ENCODE measurements around the gene ZNF665.
"Not testable (repeated sequence)": the region's sequence is repeated elsewhere in the genome, so short reads cannot be mapped to it uniquely, and the experiment has no call there.

ZNF665 gene

GRCh38 chr19:53193535-53194222, 521 bp upstream of the ZNF665 start:
- FAIRE-seq: no peak
- no peak for DNase-seq (ENCODE audit: insufficient read length, low spot score)
- TF ChIP-seq POU2F2 (IDR thresholded peaks at IDR 0.05; ENCODE audit: low read depth, low read length): no peak

- FAIRE-seq (no peak), DNase-seq (ENCODE audit: insufficient read length, low spot score) (no peak)
- TF ChIP-seq PAX5 (IDR thresholded peaks at IDR 0.05; ENCODE audit: insufficient read depth, low read length, severe bottlenecking) (no peak), TAF1 (IDR thresholded peaks at IDR 0.05; ENCODE audit: low read depth, low read length) (no peak)
Measured at GRCh38 chr19:53190253-53190652, 2.9 kb downstream of the ZNF665 start.

- not testable (repeated sequence) for DNase-seq (ENCODE audit: insufficient read length, low spot score); FAIRE-seq
Measured at GRCh38 chr19:53189691-53190198, 3.4 kb downstream of the ZNF665 start.

- FAIRE-seq; DNase-seq (ENCODE audit: insufficient read length, low spot score): not testable (repeated sequence)
Measured at GRCh38 chr19:53185155-53185882, 7.8 kb downstream of the ZNF665 start.

- FAIRE-seq: no peak
Measured at GRCh38 chr19:53183146-53183764, 9.9 kb downstream of the ZNF665 start.

GRCh38 chr19:53182202-53182601, 11.0 kb downstream of the ZNF665 start:
- FAIRE-seq (no peak), DNase-seq (ENCODE audit: insufficient read length, low spot score) (no peak)
- TF ChIP-seq POLR2A (IDR thresholded peaks at IDR 0.05; ENCODE audit: low read depth, low read length): no peak
- TF ChIP-seq POU2F2 (IDR thresholded peaks at IDR 0.05; ENCODE audit: low read depth, low read length): no peak
- TF ChIP-seq SPI1 (IDR thresholded peaks at IDR 0.05; ENCODE audit: low read depth, low read length): no peak
- no peak for TF ChIP-seq POLR2AphosphoS5 (IDR thresholded peaks at IDR 0.05; ENCODE audit: low read depth, low read length)
- no peak for TF ChIP-seq PAX5 (IDR thresholded peaks at IDR 0.05; ENCODE audit: insufficient read depth, low read length, severe bottlenecking)
- TF ChIP-seq TAF1 (IDR thresholded peaks at IDR 0.05; ENCODE audit: low read depth, low read length): no peak

More at GRCh38 chr19:53183146-53183764, 9.9 kb downstream of the ZNF665 start:
- no peak for TF ChIP-seq POLR2AphosphoS5 (IDR thresholded peaks at IDR 0.05; ENCODE audit: low read depth, low read length)
- no peak for TF ChIP-seq PAX5 (IDR thresholded peaks at IDR 0.05; ENCODE audit: insufficient read depth, low read length, severe bottlenecking)
- no peak for TF ChIP-seq POU2F2 (IDR thresholded peaks at IDR 0.05; ENCODE audit: low read depth, low read length)
- no peak for TF ChIP-seq TAF1 (IDR thresholded peaks at IDR 0.05; ENCODE audit: low read depth, low read length)
- no peak for TF ChIP-seq POLR2A (IDR thresholded peaks at IDR 0.05; ENCODE audit: low read depth, low read length)
- no peak for TF ChIP-seq SPI1 (IDR thresholded peaks at IDR 0.05; ENCODE audit: low read depth, low read length)
- DNase-seq (ENCODE audit: insufficient read length, low spot score): no peak

- DNase-seq (ENCODE audit: insufficient read length, low spot score): no peak
- TF ChIP-seq PAX5 (IDR thresholded peaks at IDR 0.05; ENCODE audit: insufficient read depth, low read length, severe bottlenecking) (no peak), POLR2A (IDR thresholded peaks at IDR 0.05; ENCODE audit: low read depth, low read length) (no peak), POLR2AphosphoS5 (IDR thresholded peaks at IDR 0.05; ENCODE audit: low read depth, low read length) (no peak), TAF1 (IDR thresholded peaks at IDR 0.05; ENCODE audit: low read depth, low read length) (no peak), POU2F2 (IDR thresholded peaks at IDR 0.05; ENCODE audit: low read depth, low read length) (no peak), SPI1 (IDR thresholded peaks at IDR 0.05; ENCODE audit: low read depth, low read length) (no peak)
- no peak for FAIRE-seq
Measured at GRCh38 chr19:53177986-53178385, 15.2 kb downstream of the ZNF665 start.

GRCh38 chr19:53172889-53173288, 20.3 kb downstream of the ZNF665 start:
- DNase-seq (ENCODE audit: insufficient read length, low spot score): no peak
- TF ChIP-seq POU2F2 (IDR thresholded peaks at IDR 0.05; ENCODE audit: low read depth, low read length): no peak
- TF ChIP-seq SPI1 (IDR thresholded peaks at IDR 0.05; ENCODE audit: low read depth, low read length): no peak
- no peak for TF ChIP-seq PAX5 (IDR thresholded peaks at IDR 0.05; ENCODE audit: insufficient read depth, low read length, severe bottlenecking)
- TF ChIP-seq POLR2A (IDR thresholded peaks at IDR 0.05; ENCODE audit: low read depth, low read length): no peak
- TF ChIP-seq POLR2AphosphoS5 (IDR thresholded peaks at IDR 0.05; ENCODE audit: low read depth, low read length): no peak
- TF ChIP-seq TAF1 (IDR thresholded peaks at IDR 0.05; ENCODE audit: low read depth, low read length): no peak
- FAIRE-seq: no peak

- TF ChIP-seq SPI1 (IDR thresholded peaks at IDR 0.05; ENCODE audit: low read depth, low read length) (no peak), TAF1 (IDR thresholded peaks at IDR 0.05; ENCODE audit: low read depth, low read length) (no peak), PAX5 (IDR thresholded peaks at IDR 0.05; ENCODE audit: insufficient read depth, low read length, severe bottlenecking) (no peak), POLR2A (IDR thresholded peaks at IDR 0.05; ENCODE audit: low read depth, low read length) (no peak), POU2F2 (IDR thresholded peaks at IDR 0.05; ENCODE audit: low read depth, low read length) (no peak), POLR2AphosphoS5 (IDR thresholded peaks at IDR 0.05; ENCODE audit: low read depth, low read length) (no peak)
- no peak for FAIRE-seq
- no peak for DNase-seq (ENCODE audit: insufficient read length, low spot score)
Measured at GRCh38 chr19:53165691-53166091, 27.5 kb downstream of the ZNF665 start.

GRCh38 chr19:53161123-53161522, 32.0 kb downstream of the ZNF665 start:
- FAIRE-seq: no peak

More at GRCh38 chr19:53161123-53161522, 32.0 kb downstream of the ZNF665 start:
- DNase-seq (ENCODE audit: insufficient read length, low spot score): no peak
- TF ChIP-seq POLR2AphosphoS5 (IDR thresholded peaks at IDR 0.05; ENCODE audit: low read depth, low read length) (no peak), POU2F2 (IDR thresholded peaks at IDR 0.05; ENCODE audit: low read depth, low read length) (no peak), PAX5 (IDR thresholded peaks at IDR 0.05; ENCODE audit: insufficient read depth, low read length, severe bottlenecking) (no peak), POLR2A (IDR thresholded peaks at IDR 0.05; ENCODE audit: low read depth, low read length) (no peak), SPI1 (IDR thresholded peaks at IDR 0.05; ENCODE audit: low read depth, low read length) (no peak), TAF1 (IDR thresholded peaks at IDR 0.05; ENCODE audit: low read depth, low read length) (no peak)

All from GM12891 (cell line).